NOMO-1 (cell line): ENCODE data around the gene MICU1.
"Not testable (repeated sequence)": the region's sequence is repeated elsewhere in the genome, so short reads cannot be mapped to it uniquely, and the experiment has no call there.

Experiments
- DNase-seq, 2 experiments: peaks; one replicate each; lab custom pipeline; 2025; ENCODE audit not compliant: unreplicated experiment in 2 of 2; lab: John Stamatoyannopoulos, UW

MICU1 gene

GRCh38 chr10:72333112-72334015, 292.5 kb downstream of the MICU1 start:
- no peak for DNase-seq

DNA sequence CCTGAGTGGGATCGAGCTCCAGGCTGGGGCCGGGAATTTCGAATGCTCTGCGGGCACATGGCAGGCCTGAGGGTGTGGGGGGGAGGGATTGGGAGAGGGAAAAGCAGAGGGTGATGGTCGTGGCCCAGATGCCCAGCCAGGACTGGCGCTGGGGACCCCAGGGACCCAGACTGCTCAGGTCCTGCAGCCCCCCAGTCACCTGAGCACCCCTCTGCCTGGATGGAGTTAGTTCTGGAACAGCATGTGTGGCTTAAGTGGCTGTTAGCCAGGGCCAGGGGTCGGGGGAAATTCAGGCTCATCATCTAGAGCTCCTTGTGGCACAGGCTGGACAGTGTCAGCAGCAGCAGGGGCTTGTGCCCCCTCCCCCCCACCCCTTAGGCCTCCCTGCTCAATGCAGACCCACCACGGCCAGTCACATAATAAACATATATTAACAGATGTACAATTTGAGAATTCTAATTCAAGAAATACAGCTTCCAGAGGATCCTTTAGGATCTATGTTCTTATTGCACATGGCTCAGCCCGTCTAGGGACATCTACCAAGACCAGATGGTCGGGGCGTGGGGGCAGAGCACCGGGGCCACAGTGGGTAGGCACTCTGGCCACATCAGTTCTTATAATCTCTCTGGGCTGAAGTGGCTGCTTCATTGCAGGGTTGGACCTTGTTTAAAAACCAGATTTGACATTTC, 293.3 kb downstream of the MICU1 start:
- no peak for DNase-seq

GRCh38 chr10:72331575-72332422, 294.1 kb downstream of the MICU1 start:
- peak; percentile 95 to 98 for DNase-seq

DNA sequence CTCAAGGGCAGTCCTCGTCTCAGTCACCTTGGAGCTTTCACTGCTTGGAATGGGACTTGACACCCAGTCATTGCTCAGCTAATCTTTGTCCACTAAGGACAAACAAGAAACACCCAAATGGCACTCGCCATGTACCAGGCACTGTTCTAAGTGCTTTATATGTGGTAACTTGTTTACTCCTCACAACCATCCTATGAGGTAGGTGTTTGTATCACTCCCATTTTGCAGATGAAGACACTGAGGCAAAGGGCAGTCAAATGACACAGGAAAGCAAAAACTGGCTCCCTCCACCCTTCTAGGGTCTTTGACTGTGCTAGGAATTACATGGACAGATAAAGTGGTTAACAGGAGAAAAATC, 295.8 kb downstream of the MICU1 start:
- no peak for DNase-seq

DNA sequence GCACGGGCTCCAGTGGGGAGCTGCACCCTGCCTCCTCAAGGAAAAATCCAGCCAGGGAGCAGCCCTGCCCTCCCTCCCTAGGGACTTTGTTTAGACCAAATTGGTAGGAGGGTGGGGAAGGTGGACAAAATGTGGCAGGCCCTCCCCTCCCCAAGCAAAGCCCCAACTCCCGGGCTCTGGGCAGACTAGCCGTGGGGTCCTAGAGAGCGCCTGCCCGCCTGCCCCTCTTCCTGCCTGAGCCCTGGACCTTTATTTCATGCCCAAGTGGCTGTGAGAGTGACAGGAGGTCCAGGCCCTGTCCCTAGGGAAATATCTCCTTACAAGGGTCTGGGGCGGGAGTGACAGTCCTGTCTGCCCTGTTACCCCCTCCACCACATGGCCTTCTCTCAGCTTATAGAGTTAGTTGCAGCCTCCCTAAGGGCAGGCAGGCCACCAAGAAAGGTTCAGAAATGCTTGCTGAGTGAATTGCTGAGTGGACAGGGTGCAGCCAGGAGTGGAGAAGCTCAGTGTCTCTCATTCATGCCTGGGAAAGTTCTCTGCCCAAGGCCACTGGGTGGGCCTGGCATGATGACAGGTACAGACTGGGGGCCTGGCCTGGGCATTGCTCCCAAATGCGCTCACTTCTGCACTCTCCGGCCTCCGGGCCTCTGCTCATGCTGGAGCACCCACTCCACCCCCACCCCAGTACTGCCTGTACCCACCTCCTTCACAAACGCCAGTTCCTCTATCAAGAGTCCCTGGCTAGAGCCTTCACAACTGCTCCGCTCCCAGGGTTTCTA, 296.4 kb downstream of the MICU1 start:
- DNase-seq, result no peak

DNA sequence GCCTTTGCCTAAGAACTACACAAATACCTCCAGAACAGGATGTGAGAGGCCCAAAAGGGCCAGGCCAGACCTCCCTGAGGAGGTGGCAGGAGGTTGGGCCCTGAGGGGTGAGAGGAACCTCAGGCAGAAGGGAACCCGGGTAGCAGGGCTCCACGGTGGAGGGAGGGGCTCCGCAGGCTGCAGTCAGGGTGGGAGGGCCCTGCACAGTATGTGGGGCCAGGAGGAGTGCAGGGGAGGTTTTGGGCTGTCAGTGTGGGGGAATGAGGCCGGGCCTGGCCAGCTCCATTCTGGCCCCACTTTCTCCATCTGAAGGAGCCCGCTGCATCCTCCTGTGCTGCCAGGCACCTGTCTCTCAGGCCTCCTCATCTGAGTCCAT, 297.1 kb downstream of the MICU1 start:
- DNase-seq, result peak; percentile 27 to 29

DNA sequence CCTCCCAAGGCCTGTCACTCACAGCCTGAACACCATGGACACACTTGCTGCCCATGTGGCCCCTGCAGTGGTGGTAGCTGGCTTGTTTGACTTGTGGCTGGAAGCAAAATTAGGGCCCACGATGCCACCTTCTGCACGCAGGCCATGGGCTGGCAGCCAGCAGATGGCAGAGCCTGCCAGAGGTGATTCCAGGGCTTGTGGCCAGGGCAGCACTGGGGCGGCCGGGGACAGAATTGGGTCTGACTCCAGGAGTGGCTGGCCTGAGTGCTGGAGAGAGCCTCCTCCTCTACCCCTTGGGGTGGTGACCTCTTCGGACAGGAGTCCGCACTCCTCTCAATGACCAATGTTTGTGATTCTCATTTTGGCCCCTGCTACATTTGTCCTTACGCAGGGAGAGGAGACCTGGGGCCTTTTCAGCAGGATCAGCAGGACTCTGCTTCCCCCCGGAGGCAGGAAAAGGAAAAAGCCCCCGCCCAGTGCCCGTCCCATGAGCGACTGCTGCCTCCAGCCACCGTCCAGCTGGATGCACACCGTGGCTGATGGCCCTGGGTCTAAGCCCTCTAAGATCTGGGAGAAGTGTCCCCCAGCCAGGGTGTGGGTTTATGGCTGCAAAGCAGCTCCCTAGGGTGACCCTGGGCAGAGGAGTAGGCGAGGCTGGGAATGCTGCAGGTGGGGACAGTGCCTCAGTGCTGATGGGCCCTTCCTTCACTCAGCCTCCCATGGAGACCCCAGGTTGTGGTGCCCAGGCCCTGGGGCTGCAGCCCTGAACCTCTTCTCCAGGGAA, 297.6 kb downstream of the MICU1 start:
- DNase-seq, result peak; percentile 28 to 46

DNA sequence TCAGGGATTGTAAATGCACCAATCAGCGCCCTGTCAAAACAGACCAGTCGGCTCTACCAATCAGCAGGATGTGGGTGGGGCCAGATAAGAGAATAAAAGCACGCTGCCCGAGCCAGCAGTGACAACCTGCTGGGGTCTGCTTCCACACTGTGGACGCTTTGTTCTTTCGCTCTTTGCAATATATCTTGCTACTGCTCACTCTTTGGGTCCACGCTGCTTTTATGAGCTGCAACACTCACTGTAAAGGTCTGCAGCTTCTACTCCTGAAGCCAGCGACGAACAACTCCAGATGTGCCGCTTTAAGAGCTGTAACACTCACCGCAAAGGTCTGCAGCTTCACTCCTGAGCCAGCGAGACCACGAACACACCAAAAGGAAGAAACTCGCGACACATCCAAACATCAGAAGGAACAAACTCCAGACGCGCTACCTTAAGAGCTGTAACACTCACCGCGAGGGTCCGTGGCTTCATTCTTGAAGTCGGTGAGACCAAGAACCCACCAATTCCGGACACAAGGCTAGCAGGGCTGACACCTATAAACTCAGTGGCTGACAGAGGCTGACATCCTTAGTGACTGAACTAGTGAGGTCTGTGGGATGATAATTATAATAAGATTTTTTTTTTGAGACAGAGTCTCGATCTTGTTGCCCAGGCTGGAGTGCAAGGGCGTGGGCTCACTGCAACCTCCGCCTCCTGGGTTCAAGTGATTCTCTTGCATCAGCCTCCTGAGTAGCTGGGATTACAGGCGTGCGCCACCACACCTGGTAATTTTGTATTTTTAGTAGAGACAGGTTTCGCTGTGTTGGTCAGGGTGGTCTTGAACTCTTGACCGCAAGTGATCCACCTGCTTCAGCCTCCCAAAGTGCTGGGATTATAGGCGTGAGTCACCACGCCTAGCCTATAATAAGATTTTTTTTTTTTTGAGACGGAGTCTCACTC, 298.9 kb downstream of the MICU1 start:
- not testable (repeated sequence) for DNase-seq

- not testable (repeated sequence) for DNase-seq
Measured at GRCh38 chr10:72325243-72326175, 300.4 kb downstream of the MICU1 start.

GRCh38 chr10:72323771-72324191, 302.1 kb downstream of the MICU1 start:
- peak; percentile 40 to 53 for DNase-seq

DNA sequence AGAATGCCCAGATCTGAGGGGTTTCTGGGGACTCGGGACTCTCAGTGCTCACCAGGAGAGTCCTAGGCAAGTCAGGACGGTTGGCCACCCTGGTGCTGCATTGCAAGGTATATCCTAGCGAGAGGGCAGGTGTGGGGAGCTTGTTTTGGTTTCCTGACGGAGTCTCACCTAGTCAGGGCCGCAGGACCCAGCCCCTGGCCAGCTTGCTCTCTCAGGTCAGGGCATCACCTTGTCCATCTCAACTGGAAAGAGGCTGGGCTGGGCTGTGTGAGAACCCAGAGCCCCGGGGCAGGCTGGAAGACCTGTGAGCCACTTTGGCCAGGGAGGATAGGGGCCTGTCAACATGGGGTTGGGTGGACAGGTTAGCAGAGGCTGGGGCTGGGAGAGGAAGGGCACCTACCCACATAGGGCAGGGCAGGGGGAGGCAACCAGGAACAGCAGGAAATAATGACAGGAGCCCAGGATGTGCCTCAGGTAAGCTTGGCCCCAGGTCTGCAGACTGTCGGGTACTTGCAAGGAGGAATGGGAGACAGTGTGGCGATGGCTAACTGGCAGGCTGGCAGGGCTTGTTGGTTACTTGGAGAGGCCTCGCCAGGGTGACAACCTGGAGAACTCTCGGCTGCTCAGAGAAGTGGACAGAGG, 302.6 kb downstream of the MICU1 start:
- DNase-seq, result no peak

DNA sequence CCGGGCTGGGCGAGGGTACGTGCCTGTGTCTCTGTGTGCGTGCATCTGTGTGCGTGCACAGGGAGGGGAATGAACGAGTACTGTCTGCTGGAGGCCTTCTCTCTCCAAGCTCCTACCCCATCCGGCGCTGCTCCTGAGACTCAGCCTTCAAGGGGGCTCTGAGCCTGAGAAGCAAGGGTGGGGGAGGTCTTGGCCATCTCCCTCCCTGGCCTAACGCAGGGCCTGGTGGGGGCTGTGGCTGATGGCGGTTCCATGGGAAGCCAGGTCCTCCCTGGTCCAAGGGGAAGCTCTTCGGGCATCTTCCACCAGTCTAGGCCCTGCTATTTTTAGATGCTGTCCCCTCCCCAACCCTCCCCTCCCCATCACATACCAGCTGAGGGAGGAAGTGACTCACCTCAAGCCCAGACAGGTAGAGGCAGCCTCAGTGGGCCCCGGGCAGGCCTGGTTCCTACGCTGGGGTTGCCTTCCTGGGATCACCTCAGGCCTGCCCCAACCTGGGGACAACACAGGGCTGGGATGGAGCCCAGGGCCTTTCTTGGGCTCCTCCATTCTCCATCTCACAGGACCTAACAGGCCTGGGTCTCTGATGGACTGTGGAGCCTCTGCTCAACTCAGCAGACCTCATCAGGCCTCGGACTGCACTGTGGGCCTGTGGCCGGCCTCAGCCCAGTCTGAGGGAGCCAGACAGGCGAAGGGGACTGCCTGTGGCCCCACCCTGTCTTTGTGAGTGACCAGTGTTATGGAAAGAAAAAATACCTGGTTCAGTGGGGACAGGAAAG, 303.4 kb downstream of the MICU1 start:
- DNase-seq, result no peak

DNA sequence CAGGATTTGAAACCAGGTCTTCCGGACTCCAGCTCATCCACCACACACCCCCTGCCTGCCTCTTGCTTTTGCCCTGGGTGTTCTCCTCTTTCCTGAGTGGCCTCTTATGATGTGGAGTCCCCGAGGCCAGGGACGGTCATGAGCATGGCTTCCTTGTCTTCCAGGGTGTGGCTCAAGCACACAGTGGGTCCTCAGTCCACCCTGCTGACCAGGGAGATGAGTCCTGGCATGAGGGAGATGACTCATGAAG, 303.9 kb downstream of the MICU1 start:
- no peak for DNase-seq

GRCh38 chr10:72321248-72322029, 304.4 kb downstream of the MICU1 start:
- DNase-seq, result no peak

DNA sequence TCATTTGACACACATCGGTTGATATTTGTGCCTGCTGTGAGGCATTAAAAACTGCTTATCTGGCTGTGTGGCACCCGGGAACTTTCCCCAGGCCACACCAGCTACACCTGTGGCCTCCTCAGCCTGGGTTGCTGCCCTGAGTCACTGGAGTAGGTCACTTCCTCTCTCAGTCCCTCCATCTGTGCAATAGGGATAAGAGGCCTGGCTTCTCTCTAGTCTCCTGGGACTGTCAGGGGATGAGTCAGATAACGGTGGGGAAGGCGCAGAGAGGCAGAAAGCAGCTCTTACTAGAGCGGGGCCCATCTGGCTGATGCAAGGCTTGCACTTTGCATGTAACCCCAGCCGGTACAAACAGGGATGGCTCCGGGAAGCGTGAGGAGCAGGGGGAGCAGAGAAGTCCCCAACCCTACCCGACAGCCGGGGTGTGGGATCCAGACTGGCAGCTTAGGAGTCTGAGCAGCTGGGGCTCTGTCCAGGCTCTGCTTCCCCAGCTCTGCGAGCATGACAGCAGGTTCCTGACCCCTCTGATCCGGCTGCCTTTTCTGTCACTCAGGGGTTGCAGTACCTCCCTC, 305.1 kb downstream of the MICU1 start:
- peak; percentile 89 to 91 for DNase-seq
